Neural cell (in vitro differentiated cells): ENCODE results near the gene FRMD4A.

Source experiments
- CTCF ChIP-seq: fragments of 450-650 bp; IDR thresholded peaks from 2 replicates; pipeline ENCODE4 v1.5.1; 2014; ENCODE audit warnings: antibody characterized with exemption, mild to moderate bottlenecking, moderate library complexity; ENCODE audit not compliant: poor library complexity, severe bottlenecking
- POLR2AphosphoS5 ChIP-seq: IDR thresholded peaks from 2 replicates; pipeline ENCODE4 v1.6.1; 2012

DNA sequence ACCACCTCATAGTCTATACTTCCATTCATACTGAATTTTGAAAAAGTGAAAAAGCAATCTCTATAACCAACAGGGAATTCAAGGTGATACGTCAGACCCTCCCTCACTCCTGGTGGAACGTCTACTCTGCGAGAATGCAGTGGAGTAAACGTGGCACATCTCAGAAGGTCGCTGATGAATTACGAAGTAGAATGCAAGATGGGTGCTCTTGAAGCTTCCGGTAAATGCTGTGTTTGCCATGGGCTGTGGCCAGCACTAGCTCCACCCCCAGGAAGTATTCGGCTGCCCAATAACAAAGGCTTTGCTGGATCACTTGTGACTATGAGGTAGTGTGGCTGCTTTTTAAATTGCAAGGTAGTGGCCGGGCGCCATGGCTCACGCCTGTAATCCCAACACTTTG, 517.9 kb downstream of the FRMD4A start:
- TF ChIP-seq CTCF (no peak), POLR2AphosphoS5 (no peak)
